ENCODE data around the gene CRADD. TPM values are rescaled to one million over a fixed set of nuclear protein-coding genes. Genes with fewer than 3 reads are reported as not detected.

CRADD gene
- total and polyA plus RNA-seq, 10 donors = 5.5 to 58.7 (median 18.8) TPM

DNA sequence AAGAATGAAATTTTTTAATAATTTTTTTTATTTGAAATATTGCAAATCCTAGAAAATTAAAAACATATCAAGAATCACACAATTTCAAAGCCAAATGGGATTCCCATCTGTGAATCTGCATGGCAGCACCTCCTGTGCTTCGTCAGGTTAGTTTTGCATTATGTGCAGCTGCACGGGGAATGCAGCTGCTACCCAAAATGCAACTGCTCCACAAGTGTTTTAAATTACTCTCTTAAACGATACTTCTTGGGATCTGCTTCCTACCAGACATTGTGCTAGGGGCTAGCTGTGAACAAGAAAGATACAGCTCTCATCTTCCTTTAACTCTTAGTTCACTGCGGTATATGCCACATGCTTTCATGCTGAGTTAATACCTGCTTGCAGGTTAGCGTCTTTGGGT is 154.2 kb downstream of the CRADD start:
- H3K9me3 ChIP-seq = no peaks in the 10 kb centered on the region
- DNase-seq = no peak
- WGBS, 5 donors = 90 to 94% (median 92%) methylated on average over 5 of the region's 5 CpGs
- H3K27ac ChIP-seq = no peak overlapping the region
- H3K4me1 ChIP-seq = no peaks in the 10 kb centered on the region
- H3K27me3 ChIP-seq (replicated peaks in 1 of 7) = no peaks in the 10 kb centered on the region
- intact Hi-C loops (cut with DNase I; ENCODE audit: low total_unique reads) = no loop called here
- no peaks in the 10 kb centered on the region for H3K36me3 ChIP-seq
- TF ChIP-seq POLR2A (IDR thresholded peaks at IDR 0.05) (no peak), POLR2AphosphoS5 (IDR thresholded peaks at IDR 0.05) (no peak)
- TF ChIP-seq, protein P1, sequence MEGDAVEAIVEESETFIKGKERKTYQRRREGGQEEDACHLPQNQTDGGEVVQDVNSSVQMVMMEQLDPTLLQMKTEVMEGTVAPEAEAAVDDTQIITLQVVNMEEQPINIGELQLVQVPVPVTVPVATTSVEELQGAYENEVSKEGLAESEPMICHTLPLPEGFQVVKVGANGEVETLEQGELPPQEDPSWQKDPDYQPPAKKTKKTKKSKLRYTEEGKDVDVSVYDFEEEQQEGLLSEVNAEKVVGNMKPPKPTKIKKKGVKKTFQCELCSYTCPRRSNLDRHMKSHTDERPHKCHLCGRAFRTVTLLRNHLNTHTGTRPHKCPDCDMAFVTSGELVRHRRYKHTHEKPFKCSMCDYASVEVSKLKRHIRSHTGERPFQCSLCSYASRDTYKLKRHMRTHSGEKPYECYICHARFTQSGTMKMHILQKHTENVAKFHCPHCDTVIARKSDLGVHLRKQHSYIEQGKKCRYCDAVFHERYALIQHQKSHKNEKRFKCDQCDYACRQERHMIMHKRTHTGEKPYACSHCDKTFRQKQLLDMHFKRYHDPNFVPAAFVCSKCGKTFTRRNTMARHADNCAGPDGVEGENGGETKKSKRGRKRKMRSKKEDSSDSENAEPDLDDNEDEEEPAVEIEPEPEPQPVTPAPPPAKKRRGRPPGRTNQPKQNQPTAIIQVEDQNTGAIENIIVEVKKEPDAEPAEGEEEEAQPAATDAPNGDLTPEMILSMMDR (IDR thresholded peaks at IDR 0.05 in 8 of 11, conservative IDR thresholded peaks at IDR 0.05 in 3 of 11) = no peak
- H3K4me3 ChIP-seq = no peak overlapping the region

DNA sequence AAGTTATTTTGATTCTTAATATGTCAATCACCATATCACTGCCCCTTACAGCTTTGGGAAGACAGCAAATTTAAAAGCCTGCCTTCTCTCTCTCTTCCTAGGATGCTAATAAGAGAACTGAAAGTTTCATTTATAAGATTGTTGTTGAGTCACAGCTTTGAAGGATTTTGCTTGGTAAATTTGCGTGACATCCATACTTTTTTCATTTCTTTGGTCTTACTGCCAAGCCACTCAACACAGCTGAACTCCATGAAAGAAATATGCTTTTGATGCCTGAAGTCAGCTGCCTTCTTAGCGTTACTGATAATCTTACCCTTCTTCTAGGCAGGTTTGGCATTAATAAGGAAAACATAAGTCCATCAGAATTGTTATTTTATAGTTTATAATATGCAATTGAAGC is 155.0 kb downstream of the CRADD start:
- no peaks in the 10 kb centered on the region for H3K9me3 ChIP-seq
- 83 to 88% (median 87%) methylated on average over 2 of the region's 2 CpGs for WGBS, 5 donors
- H3K27me3 ChIP-seq (replicated peaks in 1 of 7) = no peaks in the 10 kb centered on the region
- H3K4me1 ChIP-seq = no peaks in the 10 kb centered on the region
- TF ChIP-seq POLR2A (IDR thresholded peaks at IDR 0.05) (no peak), POLR2AphosphoS5 (IDR thresholded peaks at IDR 0.05) (no peak)
- TF ChIP-seq, protein P1 (IDR thresholded peaks at IDR 0.05 in 8 of 11, conservative IDR thresholded peaks at IDR 0.05 in 3 of 11) = no peak
- intact Hi-C loops (cut with DNase I; ENCODE audit: low total_unique reads) = no loop called here
- H3K36me3 ChIP-seq = no peaks in the 10 kb centered on the region
- H3K27ac ChIP-seq = no peak overlapping the region
- H3K4me3 ChIP-seq = no peak overlapping the region
- no peak for DNase-seq

DNA sequence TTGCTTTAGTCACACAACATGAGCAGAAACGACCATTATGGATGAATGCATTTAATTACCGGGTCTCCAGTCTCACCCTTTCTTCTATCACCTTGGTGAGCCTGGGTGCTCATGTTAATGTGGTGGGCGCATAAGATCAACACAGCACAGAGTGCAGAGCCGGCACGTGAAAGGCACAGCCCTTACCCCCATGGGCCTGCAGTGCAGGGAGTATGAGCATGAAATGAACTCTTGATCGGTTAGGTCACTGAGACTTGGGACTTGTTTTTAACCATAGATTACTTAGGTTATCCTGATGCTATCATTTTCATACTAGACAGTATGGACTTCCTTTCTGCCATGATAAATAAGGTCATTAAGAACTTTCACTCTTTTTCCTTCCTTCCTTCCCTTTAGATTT is 156.8 kb downstream of the CRADD start:
- 84 to 88% (median 87%) methylated on average over 6 of the region's 6 CpGs for WGBS, 5 donors
- Histone ChIP-seq H3K4me1 (no peaks in the 10 kb centered on the region), H3K27me3 (replicated peaks in 1 of 7) (no peaks in the 10 kb centered on the region), H3K36me3 (no peaks in the 10 kb centered on the region), H3K27ac (no peak overlapping the region), H3K9me3 (no peaks in the 10 kb centered on the region), H3K4me3 (no peak overlapping the region)
- intact Hi-C loops (cut with DNase I; ENCODE audit: low total_unique reads) = no loop called here
- no peak for TF ChIP-seq POLR2AphosphoS5 (IDR thresholded peaks at IDR 0.05)
- TF ChIP-seq, protein P1 (IDR thresholded peaks at IDR 0.05 in 8 of 11, conservative IDR thresholded peaks at IDR 0.05 in 3 of 11) = no peak
- no peak for TF ChIP-seq POLR2A (IDR thresholded peaks at IDR 0.05)
- DNase-seq = no peak

DNA sequence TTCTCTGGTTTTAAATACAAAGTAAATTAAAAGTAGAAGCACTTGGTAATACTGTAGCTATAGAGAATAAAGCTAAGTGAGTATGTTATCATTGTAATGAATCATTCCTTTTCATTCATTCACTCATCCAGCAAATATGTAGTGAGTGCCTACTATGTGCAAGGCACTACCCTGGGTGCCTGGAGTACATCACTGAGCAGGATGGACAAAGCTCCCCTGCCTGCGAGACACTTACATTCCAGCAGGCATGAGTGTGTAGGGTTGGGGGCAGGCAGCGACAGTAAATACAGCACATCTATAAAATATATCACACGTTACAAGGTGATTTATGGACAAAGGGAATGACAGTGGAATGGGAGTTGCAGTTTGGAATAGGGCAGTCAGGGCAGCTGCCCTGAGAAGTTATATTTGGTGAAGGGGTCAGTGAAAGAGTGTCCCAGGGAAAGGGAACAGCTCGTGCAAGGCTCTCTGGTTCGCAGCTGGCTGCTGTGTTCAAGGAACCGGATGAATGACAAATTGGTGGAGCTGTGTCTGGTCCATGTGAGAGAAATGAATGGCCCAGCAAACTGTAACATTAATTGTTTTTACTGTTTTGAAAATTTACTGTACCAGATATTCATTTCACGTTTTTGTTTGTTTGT is 159.6 kb downstream of the CRADD start:
- no peaks in the 10 kb centered on the region for H3K9me3 ChIP-seq
- H3K4me3 ChIP-seq = no peak overlapping the region
- WGBS, 5 donors = 89 to 96% (median 91%) methylated on average over 7 of the region's 7 CpGs
- H3K27me3 ChIP-seq (replicated peaks in 1 of 7) = no peaks in the 10 kb centered on the region
- H3K4me1 ChIP-seq = no peaks in the 10 kb centered on the region
- intact Hi-C loops (cut with DNase I; ENCODE audit: low total_unique reads) = no loop called here
- H3K27ac ChIP-seq = no peak overlapping the region
- DNase-seq = no peak
- peaks cover 0 to 7% (median 0%) of the 10 kb centered on the region in 6 donors for H3K36me3 ChIP-seq
- TF ChIP-seq POLR2AphosphoS5 (IDR thresholded peaks at IDR 0.05) (no peak), POLR2A (IDR thresholded peaks at IDR 0.05) (no peak)
- TF ChIP-seq, protein P1 (IDR thresholded peaks at IDR 0.05 in 8 of 11, conservative IDR thresholded peaks at IDR 0.05 in 3 of 11) = no peak
